NCI-H2107 treated with DMSO at 0.1 percent for 48 hours (cell line): ENCODE data around the gene NGEF.

Experiments
- DNase-seq: peaks from one replicate; lab custom pipeline; 2025; ENCODE audit not compliant: unreplicated experiment; lab: John Stamatoyannopoulos, UW

NGEF gene

DNA sequence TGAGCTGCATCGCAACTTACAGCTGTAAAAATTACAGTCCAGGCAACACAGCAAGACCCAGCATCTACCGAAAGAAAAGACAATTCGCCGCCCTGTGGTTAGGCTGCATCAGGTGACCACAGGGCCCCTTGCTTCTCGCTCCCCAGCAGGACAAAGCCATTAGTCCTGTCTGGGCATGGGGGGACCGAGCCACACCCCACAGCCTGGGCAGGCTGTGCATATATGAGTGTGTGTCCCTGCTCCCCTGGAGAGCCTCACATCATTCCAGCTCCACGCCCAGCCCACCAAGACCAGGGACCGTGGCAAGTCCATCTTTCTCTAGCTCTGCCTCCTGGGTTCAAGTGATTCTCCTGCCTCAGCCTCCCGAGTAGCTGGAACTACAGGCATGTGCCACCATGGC lies 109.1 kb downstream of the NGEF start:
- no peak for DNase-seq

DNA sequence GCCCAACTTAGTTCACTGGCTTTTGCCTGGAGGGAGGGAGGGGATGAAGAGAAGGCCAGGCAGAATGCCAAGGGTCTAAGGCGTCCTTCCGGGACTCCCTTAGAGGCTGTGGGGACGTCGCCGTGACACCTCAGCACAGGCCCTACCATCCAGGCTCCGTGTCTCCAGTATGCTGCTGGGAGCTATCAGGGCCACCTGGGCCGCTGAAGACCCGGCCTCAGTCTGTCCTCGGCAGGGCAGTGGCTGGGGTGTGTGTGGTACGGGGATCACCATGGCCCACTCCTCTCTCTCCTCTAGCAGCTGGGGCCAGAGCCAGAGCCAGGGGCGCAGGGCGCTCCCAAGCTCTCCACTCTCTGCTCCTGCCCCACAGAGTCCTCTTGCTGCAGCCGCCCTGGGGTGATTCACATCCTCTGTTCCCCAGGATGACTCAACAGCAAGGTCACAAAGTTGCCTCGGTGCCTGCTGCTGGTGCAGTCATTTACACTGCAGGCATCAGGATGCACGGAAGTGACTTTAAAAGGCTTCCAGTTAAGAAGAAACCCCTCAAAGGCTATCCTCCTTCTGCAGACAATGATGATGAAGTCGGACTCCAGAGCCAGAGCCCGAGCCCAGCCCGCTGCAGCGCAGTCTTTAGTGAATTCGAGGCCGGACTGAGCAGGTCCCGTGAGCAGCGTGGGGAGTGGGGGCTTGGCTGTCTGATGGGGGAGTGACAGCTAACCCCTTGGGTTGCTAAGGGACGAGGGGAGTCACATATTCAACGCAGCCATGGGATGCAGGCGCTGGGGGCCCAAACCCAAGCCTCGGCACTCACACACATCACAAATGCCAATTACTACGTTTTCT lies 111.1 kb downstream of the NGEF start:
- DNase-seq, result no peak

DNA sequence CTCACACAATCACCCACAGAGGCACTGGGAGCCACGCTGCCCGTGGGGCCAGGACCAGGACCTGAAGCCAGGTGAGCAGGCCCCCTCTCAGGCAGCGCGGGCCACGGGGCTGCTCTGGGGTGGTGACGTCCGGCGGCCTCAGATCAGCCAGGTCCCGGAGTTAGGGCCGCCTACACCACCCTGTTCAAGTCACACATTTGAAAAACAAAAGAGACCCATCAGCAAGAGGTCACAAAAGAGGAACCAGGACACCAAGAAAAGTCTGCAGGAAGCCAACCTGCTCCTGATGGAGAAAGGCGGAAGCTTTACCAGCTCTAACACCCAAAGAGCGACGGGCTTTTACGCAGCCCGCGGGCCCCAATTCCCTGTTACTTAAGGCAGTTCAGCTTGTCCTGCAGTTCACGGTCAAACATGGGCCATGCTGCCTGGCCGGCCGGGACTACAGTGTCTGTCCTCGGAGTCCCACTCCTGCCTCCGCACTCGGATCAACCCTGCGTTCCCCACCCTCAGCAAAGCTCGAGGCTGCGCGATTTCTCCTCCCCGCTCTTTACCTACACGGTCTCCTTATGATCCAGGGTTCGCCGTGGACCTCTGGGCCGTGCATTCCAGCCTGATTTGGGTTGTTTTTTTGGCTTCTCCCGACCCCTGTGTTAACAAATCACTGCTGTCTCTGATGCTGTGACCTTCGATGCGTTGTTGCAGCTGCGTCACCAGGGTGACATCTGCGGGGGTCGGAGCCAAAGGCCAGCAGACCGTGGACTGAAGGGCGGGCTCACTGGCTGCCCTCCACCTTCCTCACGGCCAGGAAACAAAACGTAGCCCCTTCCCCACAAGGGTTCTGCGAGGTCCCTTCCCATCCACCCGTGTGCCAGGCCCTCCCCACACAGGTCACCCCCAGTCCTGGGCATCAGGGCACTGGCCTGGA lies 112.0 kb downstream of the NGEF start:
- no peak for DNase-seq

DNA sequence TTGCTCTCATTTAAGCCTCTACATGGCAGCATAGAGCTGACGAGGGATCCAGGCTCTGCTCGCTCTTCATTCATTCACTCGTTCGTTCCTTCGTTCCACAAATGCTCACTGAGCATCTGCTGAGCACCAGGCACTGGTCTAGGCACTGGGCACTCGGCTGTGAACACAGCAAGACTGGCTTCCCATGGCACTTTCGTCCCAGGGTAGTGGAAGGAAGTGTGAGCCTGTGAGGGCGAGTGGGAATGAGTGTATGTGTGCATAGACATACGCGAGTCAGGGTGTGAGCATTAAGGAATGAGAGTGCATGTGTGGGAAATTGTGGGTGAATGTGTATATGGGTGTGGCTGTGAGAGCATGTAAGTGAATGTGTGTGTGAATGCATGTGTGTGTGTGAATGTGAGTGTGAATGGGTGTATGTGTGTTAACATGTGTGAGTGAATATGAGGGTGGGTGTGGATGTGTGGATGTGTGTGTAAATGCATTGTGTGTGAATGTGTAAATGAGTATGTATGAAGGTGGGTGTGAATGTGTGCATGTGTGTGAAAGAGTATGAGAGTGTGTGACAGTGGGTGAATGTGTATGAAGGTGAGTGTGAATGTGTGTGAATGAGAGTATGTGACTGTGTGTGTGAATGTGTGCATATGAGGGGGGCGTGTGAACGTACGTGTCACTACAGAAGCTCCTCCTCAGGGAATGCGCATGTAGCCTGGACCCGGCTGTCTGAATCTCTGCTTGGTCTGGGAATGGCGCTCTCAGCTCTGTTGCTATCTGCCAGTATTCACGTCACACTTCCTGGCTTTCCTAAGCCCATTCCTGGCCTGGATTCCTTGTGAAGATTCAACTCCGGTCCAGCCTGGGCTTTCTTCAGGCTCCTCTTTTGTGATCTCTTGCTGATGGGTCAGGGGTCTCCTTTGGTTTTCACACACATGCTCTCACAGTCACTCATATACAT lies 114.2 kb downstream of the NGEF start:
- DNase-seq, result no peak

DNA sequence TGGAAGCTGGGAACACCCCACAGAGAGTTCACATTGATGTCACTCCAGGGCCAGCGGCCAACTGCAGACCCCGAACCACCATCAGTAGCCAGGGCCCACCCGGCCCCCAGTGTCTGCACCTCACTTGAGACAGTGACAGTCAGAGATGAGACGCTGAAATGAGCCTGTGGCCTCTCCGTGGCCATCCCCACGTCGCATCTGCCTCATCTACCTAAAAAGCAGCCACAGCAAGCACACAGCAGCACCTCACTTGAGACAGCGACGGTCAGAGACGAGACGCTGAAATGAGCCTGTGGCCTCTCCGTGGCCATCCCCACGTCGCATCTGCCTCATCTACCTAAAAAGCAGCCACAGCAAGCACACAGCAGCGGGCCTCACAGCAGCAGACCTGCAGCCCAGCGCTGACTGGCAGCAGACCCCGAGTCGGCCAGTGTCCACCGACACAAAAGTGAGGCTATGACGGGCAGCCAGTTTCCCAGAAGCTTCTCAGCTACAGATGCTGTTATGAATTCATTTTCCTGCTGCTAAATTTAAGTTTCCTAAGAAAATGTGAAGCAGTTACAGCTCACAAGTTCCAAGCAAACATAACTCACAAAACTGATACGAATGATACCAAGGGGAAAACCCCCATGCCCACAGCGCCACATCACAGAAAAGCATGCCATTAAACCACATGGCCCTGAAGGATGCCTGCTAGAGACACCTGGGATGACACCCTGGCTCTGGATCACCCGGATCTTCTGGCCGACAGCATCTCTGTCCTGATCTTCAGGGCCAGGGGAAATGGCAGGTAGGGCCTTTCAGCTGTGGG lies 115.3 kb downstream of the NGEF start:
- DNase-seq, result no peak

DNA sequence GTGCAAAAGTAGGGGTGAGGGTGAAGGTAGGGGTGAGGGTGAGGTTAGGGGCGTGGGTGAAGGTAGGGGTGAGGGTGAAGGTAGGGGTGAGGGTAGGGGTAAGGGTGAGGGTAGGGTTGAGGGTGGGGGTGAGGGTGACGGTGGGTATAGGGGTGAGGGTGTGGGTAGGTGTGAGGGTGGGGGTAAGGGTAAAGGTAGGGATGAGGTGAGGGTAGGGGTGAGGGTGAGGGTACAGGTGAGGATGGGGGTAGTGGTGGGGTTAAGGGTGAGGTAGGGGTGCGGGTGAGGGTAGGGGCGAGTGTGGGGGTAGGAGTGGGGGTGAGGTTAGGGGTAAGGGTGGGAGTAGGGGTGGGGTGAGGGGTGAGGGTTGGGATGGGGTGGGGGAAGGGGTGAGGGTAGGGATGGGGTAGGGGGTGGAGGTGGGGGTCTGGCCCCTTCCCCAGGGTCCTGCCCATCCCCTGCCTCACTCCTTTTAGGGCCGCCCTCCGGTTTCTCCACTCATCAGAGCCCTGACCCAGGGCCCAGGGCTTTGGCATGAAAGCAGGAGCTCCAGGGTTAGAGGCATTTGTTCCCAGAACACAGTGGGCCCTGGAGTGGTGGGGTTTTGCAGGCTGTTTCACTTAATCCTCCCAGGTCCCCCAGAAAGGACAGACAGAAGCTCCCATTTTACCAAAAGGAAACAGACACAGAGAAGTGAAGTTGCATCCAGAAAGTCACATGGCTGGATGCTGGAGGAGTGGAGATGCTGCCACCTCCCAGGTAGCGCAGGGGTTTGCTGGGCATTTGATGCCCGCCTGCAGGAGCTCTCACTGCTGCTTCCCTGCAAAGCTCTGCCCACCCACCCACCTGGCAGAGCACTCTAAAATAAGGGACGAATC lies 116.1 kb downstream of the NGEF start:
- no peak for DNase-seq

DNA sequence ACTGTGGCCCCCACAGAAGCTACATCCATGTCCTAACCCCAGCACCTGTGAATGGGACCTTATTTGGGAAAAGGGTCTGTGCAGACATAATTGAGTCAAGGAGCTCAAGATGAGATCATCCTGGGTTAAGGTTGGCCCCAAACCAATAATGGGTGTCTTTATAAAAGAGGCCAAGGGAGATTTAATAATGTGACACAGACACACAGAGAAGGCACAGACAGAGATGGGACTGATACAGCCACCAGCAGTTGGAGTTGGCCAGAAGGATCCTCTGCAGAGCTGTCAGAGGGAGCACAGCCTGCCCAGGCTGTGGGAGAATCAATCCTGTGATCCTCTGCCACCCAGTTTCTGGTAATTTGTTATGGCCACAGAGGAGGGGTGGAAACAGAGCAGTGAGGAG lies 116.9 kb downstream of the NGEF start:
- DNase-seq, result no peak

DNA sequence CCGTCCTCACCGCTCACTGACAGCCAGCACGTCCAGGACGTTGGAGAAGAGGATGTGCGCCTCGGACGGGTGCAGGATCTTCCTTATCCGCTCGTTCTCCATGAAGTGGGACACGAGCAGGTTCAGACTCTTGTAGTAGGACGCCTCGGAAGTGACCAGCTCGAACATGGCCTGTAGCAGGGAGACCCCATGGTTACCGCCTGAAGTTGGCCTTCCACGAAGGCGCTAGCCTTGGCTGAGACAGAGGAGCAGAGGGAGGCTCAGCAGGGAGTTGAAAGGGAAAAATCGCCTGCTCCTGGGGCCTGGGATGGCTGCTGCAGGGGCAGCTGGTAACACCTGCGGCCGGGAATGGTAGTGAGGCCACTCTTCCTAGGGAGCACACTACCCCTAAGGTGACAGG lies 118.3 kb downstream of the NGEF start:
- DNase-seq, result no peak

DNA sequence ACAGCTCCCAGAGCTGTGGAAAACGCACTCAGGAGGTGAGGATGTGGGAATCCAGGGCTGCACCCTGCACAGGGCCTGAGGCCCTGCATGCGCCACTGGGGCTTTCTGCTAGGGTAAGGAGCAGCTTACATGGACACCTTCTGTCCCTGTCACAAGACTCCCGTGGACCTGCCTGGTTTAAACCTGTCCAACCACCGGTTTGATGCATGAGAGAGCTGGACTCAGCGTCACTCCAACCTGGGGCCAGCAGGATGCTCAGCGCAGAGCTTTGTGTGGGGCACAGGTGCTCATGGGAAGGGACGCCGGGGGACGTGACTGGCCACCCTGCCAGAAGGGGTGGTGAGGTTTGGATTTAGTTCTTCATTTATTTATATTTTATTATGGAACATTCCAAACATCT lies 118.8 kb downstream of the NGEF start:
- DNase-seq, result no peak

DNA sequence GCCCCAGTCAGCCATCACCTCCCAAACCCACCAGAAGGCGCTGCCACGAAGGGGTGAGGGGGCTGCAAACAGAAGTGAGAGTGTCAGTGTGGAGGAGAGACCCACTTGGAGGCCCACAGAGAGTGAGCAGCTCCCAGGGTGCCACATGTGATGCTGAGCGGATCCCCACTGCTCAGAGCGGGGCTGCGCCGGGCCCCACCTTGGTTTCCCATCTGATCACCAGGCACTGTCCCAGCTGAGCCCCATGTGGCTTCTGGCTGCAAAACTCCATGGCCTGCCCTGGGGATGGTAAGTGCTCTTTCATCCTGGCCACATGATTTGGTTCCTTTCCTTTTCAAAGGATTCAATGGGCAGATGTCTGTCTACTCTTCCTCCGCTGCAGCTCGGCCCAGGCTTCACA lies 119.2 kb downstream of the NGEF start:
- no peak for DNase-seq

DNA sequence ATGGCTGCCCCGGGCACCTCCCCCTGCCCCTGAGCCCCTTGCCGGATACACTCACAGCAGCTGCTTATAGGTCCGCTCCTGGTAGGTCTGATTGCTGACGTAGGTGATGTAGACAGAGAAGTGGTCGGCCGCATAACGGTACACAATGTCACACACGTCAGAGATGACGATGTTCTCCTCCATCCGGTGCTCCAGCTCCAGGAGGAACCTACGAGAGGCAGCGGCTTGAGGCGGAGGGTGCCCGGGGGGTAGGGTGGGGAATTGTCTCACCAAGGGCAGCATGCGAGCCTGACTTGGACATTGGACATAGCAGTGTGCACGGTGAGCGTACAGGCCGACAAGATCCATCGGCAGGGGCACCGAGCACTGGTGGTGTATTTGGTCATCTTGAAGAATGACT lies 120.2 kb downstream of the NGEF start:
- no peak for DNase-seq

DNA sequence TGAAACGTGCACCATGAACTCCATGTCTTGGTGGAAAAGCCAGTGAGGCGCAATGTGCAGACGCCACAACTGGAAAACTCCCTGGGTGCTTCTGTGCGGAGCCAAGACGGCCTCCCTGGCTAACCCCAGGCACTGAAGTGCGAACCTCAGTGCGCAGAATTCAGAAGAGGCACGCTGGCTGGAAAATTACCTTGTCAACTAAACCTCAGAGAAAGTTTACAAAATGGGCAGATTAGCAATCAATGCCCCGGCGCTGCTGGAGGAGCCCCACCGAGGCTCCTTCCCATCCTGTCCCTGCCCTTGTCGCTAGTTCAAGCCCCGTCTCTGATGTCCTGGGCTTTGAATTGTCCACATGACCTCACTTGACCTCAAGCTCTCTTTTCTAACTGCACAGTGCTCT lies 120.8 kb downstream of the NGEF start:
- DNase-seq, result no peak

DNA sequence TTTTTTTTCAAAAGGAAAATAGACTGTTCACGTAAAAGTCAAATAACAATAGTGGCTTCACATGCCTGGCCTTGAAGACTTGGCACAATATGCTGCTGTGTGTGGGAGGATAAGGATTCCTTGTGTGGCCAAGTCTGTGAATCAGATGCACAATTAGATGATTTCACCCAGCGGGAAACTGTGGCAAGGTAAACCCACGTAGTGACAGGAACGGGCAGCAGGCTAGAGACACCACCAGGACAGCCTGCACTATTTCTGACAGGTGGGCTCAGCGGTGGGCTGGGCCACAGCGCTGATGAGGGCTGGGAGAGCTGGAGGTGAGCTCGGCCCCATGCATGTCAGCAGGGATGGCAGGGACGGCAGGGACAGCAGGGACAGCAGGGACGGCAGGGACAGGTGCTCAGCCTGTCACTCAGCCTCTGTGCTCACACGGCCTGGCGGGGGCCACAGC lies 121.4 kb downstream of the NGEF start:
- DNase-seq, result no peak

DNA sequence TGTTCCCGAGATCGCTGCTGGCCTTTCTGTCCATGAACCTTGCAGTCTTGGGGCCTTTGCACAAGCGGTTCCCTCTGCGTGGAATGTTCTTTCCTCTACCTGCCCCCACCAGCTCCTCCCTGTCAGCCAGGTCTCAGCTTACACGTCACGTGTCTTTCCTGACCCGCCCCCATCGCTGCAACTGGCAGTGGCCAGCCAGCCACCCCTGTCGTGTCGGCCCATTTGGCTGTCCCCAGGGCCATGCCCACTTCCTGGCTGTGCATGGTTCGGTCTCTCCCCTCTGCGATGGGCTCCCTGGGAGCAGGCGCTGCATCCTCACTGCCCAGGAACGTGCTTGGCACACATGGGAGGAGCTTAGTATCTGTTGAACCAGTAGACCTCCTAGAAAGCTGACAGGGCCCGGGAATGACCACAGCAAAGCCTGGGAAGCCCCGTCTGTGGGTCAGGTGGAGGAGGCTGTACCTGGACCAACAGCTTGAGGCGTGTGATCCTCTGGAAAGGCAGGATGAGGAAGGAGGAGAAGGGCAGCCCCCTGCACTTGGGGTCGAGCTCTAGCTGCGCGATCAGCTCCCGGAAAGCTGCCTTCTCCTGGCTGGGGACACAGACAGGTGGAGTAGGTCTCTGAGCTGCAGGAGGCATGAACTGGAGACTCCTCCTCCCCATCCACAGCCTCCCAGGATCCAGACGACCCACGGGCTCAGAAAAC lies 122.0 kb downstream of the NGEF start:
- DNase-seq, result peak; percentile 48

DNA sequence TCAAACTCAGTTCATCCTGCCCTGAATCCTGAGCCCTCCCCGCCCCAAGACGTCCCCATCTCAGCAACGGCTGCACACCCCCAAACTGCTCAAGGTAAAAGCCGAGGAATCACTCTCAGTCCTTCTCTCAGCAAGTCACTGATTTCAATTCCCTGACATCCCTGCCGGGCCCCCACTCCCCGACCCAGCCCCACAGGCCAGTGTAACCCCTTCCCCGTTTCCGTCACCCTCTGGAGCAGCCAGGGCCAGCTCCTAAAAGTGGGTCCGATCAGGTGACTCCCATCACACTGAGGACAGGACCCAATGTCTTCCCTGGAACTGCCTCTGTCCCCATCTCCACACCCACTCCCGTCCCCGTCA lies 122.5 kb downstream of the NGEF start:
- DNase-seq, result no peak

DNA sequence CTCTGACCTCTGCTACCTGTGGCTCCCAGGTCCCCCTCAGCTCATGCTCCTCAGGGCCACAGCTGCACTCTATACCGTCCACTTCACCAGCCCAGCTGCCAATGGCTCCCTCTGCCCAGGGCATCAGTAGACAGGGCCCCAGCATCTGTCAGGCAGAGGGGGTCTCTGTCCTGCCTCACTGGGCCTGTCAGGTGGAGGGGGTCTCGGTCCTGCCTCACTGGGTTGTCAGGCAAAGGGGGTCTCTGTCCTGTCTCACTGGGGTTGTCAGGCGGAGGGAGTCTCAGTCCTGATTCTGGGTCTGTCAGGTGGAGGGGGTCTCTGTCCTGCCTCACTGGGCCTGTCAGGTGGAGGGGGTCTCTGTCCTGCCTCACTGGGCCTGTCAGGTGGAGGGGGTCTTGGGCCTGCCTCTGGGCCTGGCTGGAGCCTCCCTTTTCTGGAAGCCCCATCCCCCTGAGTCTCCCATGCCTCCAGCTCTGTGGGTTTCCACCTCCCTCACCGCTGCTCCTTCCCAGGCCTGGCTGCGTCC lies 123.1 kb downstream of the NGEF start:
- DNase-seq, result no peak

DNA sequence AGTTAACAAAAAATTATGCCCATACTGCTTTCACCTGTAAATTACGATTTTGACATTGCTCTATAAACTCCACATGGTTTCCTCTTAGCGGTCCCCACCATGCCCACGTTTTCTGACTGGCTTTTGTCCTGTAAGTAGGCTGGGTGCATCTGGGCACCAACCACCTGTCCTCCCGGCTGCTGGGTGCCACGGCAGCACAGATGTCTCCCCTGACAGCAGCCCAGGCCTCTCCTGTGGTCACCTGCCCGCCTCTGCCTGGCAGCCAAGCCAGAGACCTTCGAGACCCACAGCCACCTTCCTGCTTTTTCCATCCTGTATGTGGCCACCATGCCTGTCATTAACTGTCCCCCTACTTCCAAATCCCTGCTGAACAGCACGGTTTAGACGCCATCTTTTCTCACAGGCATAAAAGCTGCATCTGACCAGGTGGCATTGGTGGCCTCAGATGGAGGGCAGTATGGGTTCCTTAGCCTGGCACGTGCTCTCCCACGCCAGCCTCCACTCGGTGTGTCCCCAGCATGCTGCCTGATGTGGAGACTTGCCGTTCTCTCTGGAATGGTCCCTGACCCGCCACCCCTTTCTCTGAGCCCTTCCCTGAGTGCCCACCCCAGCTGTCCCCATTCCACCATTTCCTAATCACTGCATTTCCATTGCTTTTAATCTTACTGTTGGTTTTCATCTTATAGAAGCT lies 124.1 kb downstream of the NGEF start:
- no peak for DNase-seq
